ENCODE data around the gene DBF4B.

The DBF4B gene

GRCh38 chr17:44777394-44778348, 69.2 kb downstream of the DBF4B start:
- no peak for DNase-seq

GRCh38 chr17:44778656-44779210, 70.3 kb downstream of the DBF4B start:
- no peak for DNase-seq

- peak; percentile 85 for DNase-seq
Observed at GRCh38 chr17:44779211-44780025, 71.0 kb downstream of the DBF4B start.

GRCh38 chr17:44780161-44780560, 71.7 kb downstream of the DBF4B start:
- no peak for DNase-seq

GRCh38 chr17:44780845-44781480, 72.5 kb downstream of the DBF4B start:
- no peak for DNase-seq

GRCh38 chr17:44781551-44782325, 73.3 kb downstream of the DBF4B start:
- no peak for DNase-seq

- DNase-seq = no peak
Observed at GRCh38 chr17:44782326-44782850, 73.9 kb downstream of the DBF4B start.

GRCh38 chr17:44785921-44786320, 77.5 kb downstream of the DBF4B start:
- DNase-seq = no peak

GRCh38 chr17:44786551-44787081, 78.2 kb downstream of the DBF4B start:
- no peak for DNase-seq

- DNase-seq = no peak
Observed at GRCh38 chr17:44787271-44787940, 78.9 kb downstream of the DBF4B start.

GRCh38 chr17:44788139-44788538, 79.7 kb downstream of the DBF4B start:
- DNase-seq = no peak

- DNase-seq = no peak
Observed at GRCh38 chr17:44792276-44792675, 83.8 kb downstream of the DBF4B start.

GRCh38 chr17:44793885-44794842, 85.7 kb downstream of the DBF4B start:
- DNase-seq = no peak

- DNase-seq = no peak
Observed at GRCh38 chr17:44794851-44795413, 86.5 kb downstream of the DBF4B start.

- no peak for DNase-seq
Observed at GRCh38 chr17:44795421-44795820, 87.0 kb downstream of the DBF4B start.

- no peak for DNase-seq
Observed at GRCh38 chr17:44795928-44796327, 87.5 kb downstream of the DBF4B start.

- no peak for DNase-seq
Observed at GRCh38 chr17:44796731-44797130, 88.3 kb downstream of the DBF4B start.

GRCh38 chr17:44797802-44798201, 89.3 kb downstream of the DBF4B start:
- DNase-seq = no peak

GRCh38 chr17:44798356-44798755, 89.9 kb downstream of the DBF4B start:
- no peak for DNase-seq
